Activated CD8-positive, alpha-beta T cell treated with anti-CD3 and anti-CD28 coated beads, Interleukin-2, amount 10 ng/mL, durations not matched to agents 7 days and 5 days (primary cell): Measurements from ENCODE around the gene DTNB. TPM values are rescaled to one million over a fixed set of nuclear protein-coding genes. Genes with fewer than 3 reads are reported as not detected.

Experiments
- ATAC-seq: fragments of 150-1000 bp; cut with Tn5 transposase; one replicate; pipeline ENCODE4 v1.10.0; 2021; ENCODE audit warnings: moderate library complexity
- CTCF ChIA-PET: fragments of 350-600 bp; sonication (Branson Sonifier 250); formaldehyde crosslinking; loops from one replicate; lab custom pipeline; 2021; ENCODE audit warnings: antibody characterized with exemption; lab: Charles Lee
- POLR2A ChIA-PET: fragments of 350-600 bp; sonication (Branson Sonifier 250); formaldehyde crosslinking; loops from one replicate; lab custom pipeline; 2021; ENCODE audit warnings: antibody characterized with exemption; lab: Charles Lee
- DNase-seq: peaks from one replicate; pipeline ENCODE4 v3.0.0-alpha.2; 2020
- H3K27ac Mint-ChIP-seq: one replicate; pipeline ENCODE4 v1.8.0; 2021; ENCODE audit warnings: mild to moderate bottlenecking, mixed read lengths
- H3K27me3 Mint-ChIP-seq: one replicate; pipeline ENCODE4 v1.8.0; 2021; ENCODE audit warnings: low read depth, mixed read lengths
- H3K36me3 Mint-ChIP-seq: one replicate; pipeline ENCODE4 v1.8.0; 2021; ENCODE audit warnings: low read depth, mixed read lengths
- H3K4me1 Mint-ChIP-seq: one replicate; pipeline ENCODE4 v1.8.0; 2021; ENCODE audit warnings: low read depth, mixed read lengths
- H3K4me3 Mint-ChIP-seq: one replicate; pipeline ENCODE4 v1.8.0; 2021; ENCODE audit warnings: mild to moderate bottlenecking, mixed read lengths
- H3K9me3 Mint-ChIP-seq: one replicate; pipeline ENCODE4 v1.8.0; 2022; ENCODE audit warnings: mixed read lengths; ENCODE audit not compliant: insufficient read depth
- total RNA-seq, 2 experiments: library from RNA; stranded (reverse); gene quantifications; one replicate each; pipeline ENCODE4 v1.2.3, GENCODE V29; 2021

DTNB gene
- total RNA-seq, 2 experiments from 2014 or later: 29.2 to 31.2 TPM

DNA sequence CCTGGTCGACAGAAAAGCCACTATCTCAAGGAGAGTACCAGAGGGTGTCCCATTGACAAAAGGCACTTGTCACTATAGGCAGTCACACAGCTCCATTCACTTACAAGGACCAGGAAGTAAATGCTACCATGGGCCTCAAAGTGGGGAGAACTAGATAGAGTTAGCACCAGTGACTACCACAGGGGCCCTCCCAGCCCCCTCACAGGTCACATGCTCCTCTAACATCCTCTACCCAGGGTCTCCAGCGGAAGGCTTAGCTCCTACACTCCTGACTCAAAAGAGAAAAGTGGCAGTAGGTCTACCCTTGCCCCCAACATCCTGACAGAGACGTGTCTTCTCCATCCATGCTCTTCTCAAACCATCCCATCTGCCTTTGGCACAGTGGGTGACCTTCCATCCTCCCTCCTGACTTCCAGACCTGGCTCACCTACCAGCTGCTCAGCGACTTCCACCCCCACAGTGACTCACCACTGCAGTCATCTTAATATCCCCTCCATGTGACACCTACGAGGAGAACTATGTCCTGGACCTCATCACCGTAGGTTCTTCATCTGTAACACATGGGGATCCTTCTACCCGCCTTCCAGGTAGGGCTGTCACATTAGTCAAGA, 326.1 kb downstream of the DTNB start:
- ChIA-PET CTCF (interaction anchor here (0.6 to 8.1 kb wide), 6 partner anchors 15 to 220 kb away, joined by 3 to 110 read pairs (median 4); no protein-coding TSS in a partner anchor), POLR2A (interaction anchor here (0.7 to 2.0 kb wide), 2 partner anchors 15 to 52 kb away, joined by 3 to 20 read pairs; no protein-coding TSS in a partner anchor)
- Mint-ChIP-seq H3K4me3 (no peak overlapping the region), H3K27ac (peak overlapping the region; percentile 43), H3K27me3 (peaks cover 1% of the 10 kb centered on the region), H3K9me3 (no peaks in the 10 kb centered on the region), H3K4me1 (peaks cover 29% of the 10 kb centered on the region), H3K36me3 (no peaks in the 10 kb centered on the region)
- DNase-seq (no peak), ATAC-seq (no peak)

DNA sequence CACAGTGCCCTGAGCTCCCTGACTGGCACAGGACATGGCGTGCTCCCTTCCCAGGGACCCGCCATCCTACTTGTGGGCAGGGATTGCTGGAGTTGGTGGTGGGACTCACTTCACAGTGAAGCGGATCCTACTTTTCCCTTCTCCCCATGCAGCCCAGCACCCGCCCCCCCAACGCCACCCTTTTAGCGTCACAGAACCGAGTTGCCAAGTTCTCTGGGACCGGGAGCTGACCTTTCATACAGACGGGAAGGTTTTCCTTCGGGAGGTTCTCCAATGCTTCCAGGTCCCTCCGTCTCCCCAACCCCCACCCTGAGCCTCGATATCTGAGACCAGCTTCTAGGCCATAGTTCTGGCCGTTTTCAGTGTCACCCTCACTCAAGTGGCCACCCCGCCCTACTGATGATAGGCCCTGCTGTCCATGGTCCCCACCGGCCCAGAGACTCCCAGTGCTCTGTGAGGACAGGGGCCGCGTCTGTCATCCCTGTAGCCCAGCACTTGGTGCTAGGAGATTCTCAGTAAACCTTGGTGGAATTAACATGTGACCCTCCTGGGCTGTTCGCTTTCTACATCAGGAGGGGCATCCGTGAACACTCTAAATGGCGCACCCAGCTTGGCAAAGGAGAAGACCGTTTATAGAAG, 330.1 kb downstream of the DTNB start:
- no peaks in the 10 kb centered on the region for H3K9me3 Mint-ChIP-seq
- POLR2A ChIA-PET: interaction anchor here (0.6 to 1.7 kb wide), 5 partner anchors 15 to 215 kb away, joined by 3 to 14 read pairs (median 4); no protein-coding TSS in a partner anchor
- peak overlapping the region; percentile 79 for H3K4me3 Mint-ChIP-seq
- no peak for ATAC-seq
- peaks cover 33% of the 10 kb centered on the region for H3K4me1 Mint-ChIP-seq
- no peak for DNase-seq
- H3K36me3 Mint-ChIP-seq: peaks cover 2% of the 10 kb centered on the region
- CTCF ChIA-PET: interaction anchor here (0.6 to 2.3 kb wide), 9 partner anchors 10 to 730 kb away, joined by 3 to 25 read pairs (median 4); no protein-coding TSS in a partner anchor
- H3K27ac Mint-ChIP-seq: no peak overlapping the region
- no peaks in the 10 kb centered on the region for H3K27me3 Mint-ChIP-seq

- H3K27ac Mint-ChIP-seq: peak overlapping the region; percentile 89
- peaks cover 33% of the 10 kb centered on the region for H3K4me1 Mint-ChIP-seq
- no peaks in the 10 kb centered on the region for H3K9me3 Mint-ChIP-seq
- peak overlapping the region; percentile 79 for H3K4me3 Mint-ChIP-seq
- POLR2A ChIA-PET: interaction anchor here (0.6 to 1.7 kb wide), 4 partner anchors 20 to 215 kb away, joined by 3 to 14 read pairs (median 4); no protein-coding TSS in a partner anchor
- CTCF ChIA-PET: interaction anchor here (0.6 to 2.3 kb wide), 11 partner anchors 9 to 731 kb away, joined by 3 to 25 read pairs (median 4); no protein-coding TSS in a partner anchor
- H3K27me3 Mint-ChIP-seq: no peaks in the 10 kb centered on the region
- ATAC-seq (peak; percentile 87), DNase-seq (peak; percentile 89)
- peaks cover 5% of the 10 kb centered on the region for H3K36me3 Mint-ChIP-seq
Measured at GRCh38 chr2:25342372-25343186, 330.8 kb downstream of the DTNB start.

DNA sequence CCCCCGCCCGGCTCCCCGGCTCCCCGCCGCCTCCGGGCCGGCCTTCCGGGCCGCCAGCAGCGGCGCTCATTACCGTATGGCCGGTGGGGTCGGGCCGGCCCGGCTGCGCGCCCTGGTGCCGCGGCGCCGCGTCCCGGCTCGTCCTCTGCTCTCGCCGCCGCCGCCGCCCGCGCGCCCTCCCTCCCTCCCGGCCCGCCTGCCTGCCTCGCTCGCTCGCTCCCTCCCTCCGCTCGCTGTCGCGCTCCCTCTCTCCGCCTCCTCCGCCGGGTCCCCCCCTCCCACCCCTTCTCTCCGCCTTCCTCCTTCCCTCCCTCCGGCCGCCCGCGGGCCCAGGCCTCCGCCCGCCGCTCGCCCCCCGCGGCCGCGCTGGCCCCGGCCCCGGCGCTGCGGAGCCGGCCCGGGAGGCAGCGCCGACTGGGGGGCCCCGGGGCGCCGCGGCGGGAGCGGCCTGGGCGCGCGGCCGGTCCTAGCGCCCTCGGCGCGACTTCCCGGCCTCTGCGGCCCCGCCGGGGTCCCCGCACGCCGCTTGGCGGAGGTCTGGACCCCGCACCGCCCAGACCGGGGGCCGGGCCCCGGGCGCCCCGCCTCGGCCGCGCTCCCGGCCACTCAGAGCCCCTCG, 331.5 kb downstream of the DTNB start, which contains the start of gene DNMT3A:
Gene DNMT3A, minus strand, starts transcription at position 173 of the 619 bp plus-strand sequence. CDS start 27,941 bp downstream, outside the sequence.
- POLR2A ChIA-PET: interaction anchor here (0.9 to 1.7 kb wide), 3 partner anchors 20 to 34 kb away, joined by 4 to 14 read pairs (median 4); no protein-coding TSS in a partner anchor
- Mint-ChIP-seq H3K9me3 (no peaks in the 10 kb centered on the region), H3K27me3 (no peaks in the 10 kb centered on the region), H3K27ac (peak within 1 kb of the TSS; percentile 89), H3K4me3 (peak within 1 kb of the TSS; percentile 79), H3K36me3 (peaks cover 9% of the 10 kb centered on the region), H3K4me1 (peaks cover 33% of the 10 kb centered on the region)
- DNase-seq (peak; percentile 72), ATAC-seq (peak; percentile 44)
- CTCF ChIA-PET: interaction anchor here (0.7 to 1.8 kb wide), 7 partner anchors 8 to 225 kb away, joined by 3 to 25 read pairs (median 4); no protein-coding TSS in a partner anchor

- H3K4me1 Mint-ChIP-seq: peaks cover 40% of the 10 kb centered on the region
- no peak overlapping the region for H3K27ac Mint-ChIP-seq
- POLR2A ChIA-PET: interaction anchor here (2.0 kb wide), 1 partner anchor 26 kb away, joined by 7 read pairs; no protein-coding TSS in a partner anchor
- DNase-seq: no peak
- peaks cover 12% of the 10 kb centered on the region for H3K36me3 Mint-ChIP-seq
- peak; percentile 8 for ATAC-seq
- H3K4me3 Mint-ChIP-seq: no peak overlapping the region
- H3K9me3 Mint-ChIP-seq: no peaks in the 10 kb centered on the region
- no peaks in the 10 kb centered on the region for H3K27me3 Mint-ChIP-seq
- CTCF ChIA-PET: interaction anchor here (0.6 kb wide), 1 partner anchor 21 kb away, joined by 3 read pairs; no protein-coding TSS in a partner anchor
Measured at GRCh38 chr2:25341011-25341727, 332.2 kb downstream of the DTNB start.

DNA sequence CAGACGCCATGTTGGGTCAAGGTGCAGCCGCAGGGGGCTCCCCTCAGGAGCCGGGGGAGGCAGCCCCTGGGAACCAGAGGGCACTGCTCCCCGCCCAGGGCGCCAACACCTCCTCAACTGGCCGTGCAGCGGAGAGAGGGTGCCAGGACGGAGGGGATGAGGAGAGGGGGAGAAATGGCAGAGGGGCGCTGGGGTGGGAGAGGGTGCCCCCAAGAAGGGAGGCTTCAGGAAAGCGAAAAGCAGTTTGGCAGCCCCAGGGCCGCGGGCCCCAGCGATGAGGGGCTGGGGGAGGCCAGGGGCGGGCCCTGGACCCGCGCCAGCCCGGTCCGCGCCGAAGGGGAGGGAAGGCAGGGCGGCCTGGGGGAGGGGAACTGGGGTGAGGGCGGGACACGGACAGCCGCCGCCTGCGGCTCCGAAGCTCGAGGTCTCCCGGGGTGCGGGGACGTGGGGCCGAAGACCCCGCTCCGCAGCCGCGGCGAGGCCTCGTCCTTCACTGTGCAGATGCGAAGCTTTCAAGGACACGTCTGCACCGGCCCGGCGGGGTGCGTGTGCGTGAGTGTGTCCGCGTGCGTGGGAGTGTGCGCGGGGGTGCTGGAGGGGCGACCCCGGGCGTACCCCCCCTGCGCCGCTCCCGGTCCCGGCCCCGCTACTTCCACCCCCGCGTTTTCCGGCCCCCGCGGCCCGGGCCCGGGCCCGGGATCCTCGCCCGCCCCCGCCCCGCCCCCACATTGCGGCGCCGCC, 333.0 kb downstream of the DTNB start:
- DNase-seq (no peak), ATAC-seq (no peak)
- ChIA-PET CTCF (interaction anchor here (0.6 to 1.6 kb wide), 3 partner anchors 21 to 27 kb away, joined by 3 to 9 read pairs (median 3); no protein-coding TSS in a partner anchor), POLR2A (interaction anchor here (1.4 to 2.0 kb wide), 2 partner anchors 13 to 26 kb away, joined by 7 read pairs; no protein-coding TSS in a partner anchor)
- H3K27me3 Mint-ChIP-seq: no peaks in the 10 kb centered on the region
- H3K9me3 Mint-ChIP-seq: no peaks in the 10 kb centered on the region
- peak overlapping the region; percentile 60 for H3K4me3 Mint-ChIP-seq
- H3K36me3 Mint-ChIP-seq: peaks cover 12% of the 10 kb centered on the region
- H3K4me1 Mint-ChIP-seq: peaks cover 46% of the 10 kb centered on the region
- peak overlapping the region; percentile 43 for H3K27ac Mint-ChIP-seq

DNA sequence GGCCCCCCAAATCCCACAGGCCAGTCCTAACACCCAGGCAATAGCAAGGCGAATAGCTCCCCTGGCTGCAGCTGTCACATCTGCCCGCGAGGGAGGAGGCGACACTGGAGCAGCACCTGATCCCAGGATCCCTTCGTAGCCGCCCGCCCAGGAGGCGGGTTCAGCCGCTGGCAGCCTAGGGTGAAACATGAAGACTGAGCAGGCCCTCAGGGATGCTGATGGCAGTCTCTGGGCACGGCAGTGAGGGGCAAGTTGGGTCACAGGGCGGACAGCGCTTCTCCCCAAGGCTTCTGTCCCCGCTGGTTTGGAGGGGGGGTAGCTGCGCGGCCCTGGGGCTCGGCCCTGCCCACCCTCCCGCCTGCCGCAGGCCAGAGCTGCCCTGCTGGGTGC, 333.6 kb downstream of the DTNB start:
- Mint-ChIP-seq H3K27ac (peak overlapping the region; percentile 77), H3K4me3 (peak overlapping the region; percentile 66), H3K36me3 (peaks cover 12% of the 10 kb centered on the region), H3K4me1 (peaks cover 52% of the 10 kb centered on the region), H3K27me3 (no peaks in the 10 kb centered on the region), H3K9me3 (no peaks in the 10 kb centered on the region)
- CTCF ChIA-PET: interaction anchor here (1.1 to 2.5 kb wide), 3 partner anchors 25 to 31 kb away, joined by 3 to 12 read pairs (median 9); no protein-coding TSS in a partner anchor
- POLR2A ChIA-PET: interaction anchor here (0.6 to 2.0 kb wide), 3 partner anchors 12 to 217 kb away, joined by 3 to 7 read pairs (median 7); no protein-coding TSS in a partner anchor
- DNase-seq (no peak), ATAC-seq (no peak)

GRCh38 chr2:25339211-25339674, 334.1 kb downstream of the DTNB start:
- Mint-ChIP-seq H3K36me3 (peaks cover 12% of the 10 kb centered on the region), H3K4me1 (peaks cover 57% of the 10 kb centered on the region), H3K4me3 (peak overlapping the region; percentile 66), H3K27me3 (no peaks in the 10 kb centered on the region), H3K27ac (peak overlapping the region; percentile 77), H3K9me3 (no peaks in the 10 kb centered on the region)
- no peak for DNase-seq
- CTCF ChIA-PET: interaction anchor here (1.1 to 2.5 kb wide), 3 partner anchors 24 to 30 kb away, joined by 3 to 12 read pairs (median 9); no protein-coding TSS in a partner anchor
- ATAC-seq: no peak
- POLR2A ChIA-PET: interaction anchor here (0.6 to 2.0 kb wide), 3 partner anchors 12 to 218 kb away, joined by 3 to 7 read pairs (median 7); no protein-coding TSS in a partner anchor

DNA sequence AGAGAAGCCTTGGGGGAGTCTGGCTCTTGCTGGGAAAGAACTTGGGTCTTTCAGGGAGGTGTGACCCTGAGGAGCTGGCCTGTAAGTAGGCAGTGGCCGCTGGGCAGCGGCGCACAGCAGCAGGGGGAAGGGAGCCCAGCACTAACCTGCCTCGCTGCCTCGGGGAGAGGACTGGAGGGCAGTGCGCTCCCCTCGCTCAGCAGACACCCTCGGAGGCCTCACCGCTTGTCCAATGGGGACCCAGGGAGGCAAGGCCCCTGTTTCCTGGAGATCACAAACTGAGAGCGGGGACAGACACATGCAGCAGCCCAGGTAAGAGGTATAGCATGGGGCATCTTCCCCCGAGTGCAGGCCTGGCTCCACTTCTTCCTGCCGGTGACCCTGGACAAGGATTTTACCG, 335.0 kb downstream of the DTNB start:
- CTCF ChIA-PET: interaction anchor here (1.4 to 5.1 kb wide), 3 partner anchors 24 to 30 kb away, joined by 5 to 26 read pairs (median 12); no protein-coding TSS in a partner anchor
- POLR2A ChIA-PET: interaction anchor here (2.0 kb wide), 1 partner anchor 24 kb away, joined by 11 read pairs; no protein-coding TSS in a partner anchor
- peaks cover 65% of the 10 kb centered on the region for H3K4me1 Mint-ChIP-seq
- peak overlapping the region; percentile 70 for H3K27ac Mint-ChIP-seq
- H3K36me3 Mint-ChIP-seq: peaks cover 12% of the 10 kb centered on the region
- DNase-seq (no peak), ATAC-seq (no peak)
- no peaks in the 10 kb centered on the region for H3K9me3 Mint-ChIP-seq
- H3K4me3 Mint-ChIP-seq: no peak overlapping the region
- no peaks in the 10 kb centered on the region for H3K27me3 Mint-ChIP-seq
